DOHH2 (cell line): ENCODE data around the gene LRRC10B.

Source experiments
- H3F3A ChIP-seq: fragments of 200-600 bp; sonication (generic), shearing (Covaris generic); 2 replicates; pipeline ENCODE4 v1.6.0; 2016; ENCODE audit warnings: antibody characterized with exemption, mild to moderate bottlenecking; ENCODE audit not compliant: control insufficient read depth, insufficient read depth
- H3K27ac ChIP-seq: fragments of 200-600 bp; sonication (generic); 2 replicates; pipeline ENCODE4 v1.5.1; 2014; ENCODE audit warnings: low read depth, mild to moderate bottlenecking, low read length, moderate library complexity
- H3K27me3 ChIP-seq: fragments of 200-600 bp; sonication (generic); 2 replicates; pipeline ENCODE4 v1.6.1; 2014; ENCODE audit warnings: mild to moderate bottlenecking, low read length, mixed read lengths; ENCODE audit not compliant: control insufficient read depth
- H3K36me3 ChIP-seq: fragments of 200-600 bp; sonication (generic); 2 replicates; pipeline ENCODE4 v1.6.1; 2014; ENCODE audit warnings: mild to moderate bottlenecking, low read length, moderate library complexity, mixed read lengths; ENCODE audit not compliant: control insufficient read depth
- H3K4me1 ChIP-seq: fragments of 200-600 bp; sonication (generic); 2 replicates; pipeline ENCODE4 v1.6.1; 2014; ENCODE audit warnings: mild to moderate bottlenecking, low read length, mixed read lengths; ENCODE audit not compliant: control insufficient read depth
- H3K4me2 ChIP-seq: fragments of 200-600 bp; sonication (generic); 2 replicates; pipeline ENCODE4 v1.6.0; 2014; ENCODE audit warnings: mild to moderate bottlenecking, low read length, moderate library complexity
- H3K4me3 ChIP-seq: fragments of 200-600 bp; sonication (generic); 2 replicates; pipeline ENCODE4 v1.5.1; 2014; ENCODE audit warnings: mild to moderate bottlenecking, low read length, mixed read lengths
- H3K79me2 ChIP-seq: fragments of 200-600 bp; sonication (generic); 2 replicates; pipeline ENCODE4 v1.6.1; 2014; ENCODE audit warnings: mild to moderate bottlenecking, low read length, mixed read lengths; ENCODE audit not compliant: control insufficient read depth
- H3K9me2 ChIP-seq: fragments of 200-600 bp; sonication (generic); replicated peaks from 2 replicates; pipeline ENCODE4 v1.6.1; 2014; ENCODE audit warnings: mild to moderate bottlenecking, low read length, mixed read lengths; ENCODE audit not compliant: control insufficient read depth
- H3K9me3 ChIP-seq: fragments of 200-600 bp; sonication (generic); 2 replicates; pipeline ENCODE4 v1.6.1; 2014; ENCODE audit warnings: antibody characterized with exemption, low read length, mixed read lengths; ENCODE audit not compliant: control insufficient read depth, insufficient read depth
- H4K20me1 ChIP-seq: fragments of 200-600 bp; sonication (generic); 2 replicates; pipeline ENCODE4 v1.6.0; 2014; ENCODE audit warnings: low read depth, mild to moderate bottlenecking, antibody characterized with exemption, low read length, moderate library complexity; ENCODE audit not compliant: control insufficient read depth, insufficient read depth
- CTCF ChIP-seq: fragments of 200-600 bp; sonication (generic); IDR thresholded peaks from one replicate; pipeline ENCODE4 v1.5.1; 2014; ENCODE audit warnings: antibody characterized with exemption, mild to moderate bottlenecking, low read depth, low read length; ENCODE audit not compliant: poor library complexity, severe bottlenecking
- EZH2phosphoT487 ChIP-seq: fragments of 200-600 bp; sonication (generic); IDR thresholded peaks from 2 replicates; pipeline ENCODE4 v1.6.1; 2017; ENCODE audit warnings: borderline replicate concordance, mild to moderate bottlenecking, antibody characterized with exemption, low read length, moderate library complexity, mixed read lengths

Gene LRRC10B

GRCh38 chr11:61540528-61540927 lies 32.0 kb downstream of the LRRC10B start:
- H3K4me1 ChIP-seq: no peaks in the 10 kb centered on the region
- no peak overlapping the region for H3K27ac ChIP-seq
- H3K4me2 ChIP-seq: no peak overlapping the region
- no peak for TF ChIP-seq CTCF
- no peak for TF ChIP-seq EZH2phosphoT487
- no peak overlapping the region for H3K4me3 ChIP-seq
- no peaks in the 10 kb centered on the region for H3F3A ChIP-seq
- H3K27me3 ChIP-seq: peaks cover 4% of the 10 kb centered on the region; the same call in 1 of the 2 replicates
- no peaks in the 10 kb centered on the region for H3K9me3 ChIP-seq
- H3K36me3 ChIP-seq: no peaks in the 10 kb centered on the region
- no peaks in the 10 kb centered on the region for H3K9me2 ChIP-seq
- no peaks in the 10 kb centered on the region for H3K79me2 ChIP-seq
- H4K20me1 ChIP-seq: no peaks in the 10 kb centered on the region

GRCh38 chr11:61541598-61541997 lies 33.0 kb downstream of the LRRC10B start:
- no peak overlapping the region for H3K27ac ChIP-seq
- H3K4me3 ChIP-seq: no peak overlapping the region
- no peaks in the 10 kb centered on the region for H3K9me2 ChIP-seq

GRCh38 chr11:61542024-61542461 lies 33.5 kb downstream of the LRRC10B start:
- no peak overlapping the region for H3K4me3 ChIP-seq

More at GRCh38 chr11:61541598-61541997, 33.0 kb downstream of the LRRC10B start:
- Histone ChIP-seq H4K20me1 (no peaks in the 10 kb centered on the region), H3K79me2 (no peaks in the 10 kb centered on the region), H3K27me3 (peaks cover 4% of the 10 kb centered on the region; the same call in 1 of the 2 replicates), H3K4me2 (no peak overlapping the region), H3F3A (no peaks in the 10 kb centered on the region), H3K4me1 (no peaks in the 10 kb centered on the region), H3K9me3 (no peaks in the 10 kb centered on the region), H3K36me3 (no peaks in the 10 kb centered on the region)
- TF ChIP-seq CTCF: no peak

More at GRCh38 chr11:61542024-61542461, 33.5 kb downstream of the LRRC10B start:
- TF ChIP-seq CTCF: no peak
- no peaks in the 10 kb centered on the region for H3K79me2 ChIP-seq
- no peak overlapping the region for H3K4me2 ChIP-seq
- H3K36me3 ChIP-seq: no peaks in the 10 kb centered on the region
- H4K20me1 ChIP-seq: no peaks in the 10 kb centered on the region
- no peaks in the 10 kb centered on the region for H3F3A ChIP-seq
- peaks cover 4% of the 10 kb centered on the region; the same call in 1 of the 2 replicates for H3K27me3 ChIP-seq
- no peaks in the 10 kb centered on the region for H3K9me3 ChIP-seq
- no peak overlapping the region for H3K27ac ChIP-seq
- H3K4me1 ChIP-seq: no peaks in the 10 kb centered on the region
- no peaks in the 10 kb centered on the region for H3K9me2 ChIP-seq
